Stimulated activated CD4-positive, alpha-beta T cell treated with anti-CD3 and anti-CD28 coated beads, Interleukin-4, amount 100 ng/mL, for 4 hours (primary cell): ENCODE measurements around the gene GFOD1.

Source experiments
- DNase-seq, 2 experiments: peaks; one replicate each; pipeline ENCODE4 v3.0.0-alpha.2; 2020

GFOD1 gene

GRCh38 chr6:13421425-13422059 is 65.9 kb downstream of the GFOD1 start:
- no peak for DNase-seq

GRCh38 chr6:13420269-13420668 is 67.1 kb downstream of the GFOD1 start:
- no peak for DNase-seq

- no peak for DNase-seq
Measured at GRCh38 chr6:13419422-13420195, 67.8 kb downstream of the GFOD1 start.

- DNase-seq = no peak
Measured at GRCh38 chr6:13418844-13419243, 68.6 kb downstream of the GFOD1 start.

- no peak for DNase-seq
Measured at GRCh38 chr6:13417954-13418353, 69.4 kb downstream of the GFOD1 start.

- no peak for DNase-seq
Measured at GRCh38 chr6:13417431-13417830, 70.0 kb downstream of the GFOD1 start.

GRCh38 chr6:13415283-13415682 is 72.1 kb downstream of the GFOD1 start:
- DNase-seq = no peak

GRCh38 chr6:13413900-13414555 is 73.4 kb downstream of the GFOD1 start:
- peak in 1 of 2 experiments; percentile 27 for DNase-seq

- no peak for DNase-seq
Measured at GRCh38 chr6:13413466-13413862, 73.9 kb downstream of the GFOD1 start.

GRCh38 chr6:13412639-13413465 is 74.5 kb downstream of the GFOD1 start:
- DNase-seq = no peak

- DNase-seq = no peak
Measured at GRCh38 chr6:13412211-13412610, 75.2 kb downstream of the GFOD1 start.

GRCh38 chr6:13411484-13411883 is 75.9 kb downstream of the GFOD1 start:
- no peak for DNase-seq

- DNase-seq = no peak
Measured at GRCh38 chr6:13409991-13410390, 77.4 kb downstream of the GFOD1 start.

- no peak for DNase-seq
Measured at GRCh38 chr6:13407709-13408695, 79.4 kb downstream of the GFOD1 start.

GRCh38 chr6:13407368-13407708 is 80.1 kb downstream of the GFOD1 start:
- no peak for DNase-seq

GRCh38 chr6:13406781-13407180 is 80.6 kb downstream of the GFOD1 start:
- no peak for DNase-seq

GRCh38 chr6:13405961-13406477 is 81.4 kb downstream of the GFOD1 start:
- DNase-seq = no peak

GRCh38 chr6:13404892-13405254 is 82.5 kb downstream of the GFOD1 start:
- DNase-seq = no peak

GRCh38 chr6:13404228-13404891 is 83.0 kb downstream of the GFOD1 start:
- DNase-seq = no peak

- DNase-seq = no peak
Measured at GRCh38 chr6:13402711-13403110, 84.7 kb downstream of the GFOD1 start.

- DNase-seq = no peak
Measured at GRCh38 chr6:13400772-13401171, 86.6 kb downstream of the GFOD1 start.
